Measurements from ENCODE around the gene ZCCHC8. TPM values are rescaled to one million over a fixed set of nuclear protein-coding genes. Genes with fewer than 3 reads are reported as not detected.

The ZCCHC8 gene
- total and polyA plus RNA-seq, 2 donors (not counting 1 experiment from before 2014, with no cell fraction given) = 30.0 to 56.2 TPM

DNA sequence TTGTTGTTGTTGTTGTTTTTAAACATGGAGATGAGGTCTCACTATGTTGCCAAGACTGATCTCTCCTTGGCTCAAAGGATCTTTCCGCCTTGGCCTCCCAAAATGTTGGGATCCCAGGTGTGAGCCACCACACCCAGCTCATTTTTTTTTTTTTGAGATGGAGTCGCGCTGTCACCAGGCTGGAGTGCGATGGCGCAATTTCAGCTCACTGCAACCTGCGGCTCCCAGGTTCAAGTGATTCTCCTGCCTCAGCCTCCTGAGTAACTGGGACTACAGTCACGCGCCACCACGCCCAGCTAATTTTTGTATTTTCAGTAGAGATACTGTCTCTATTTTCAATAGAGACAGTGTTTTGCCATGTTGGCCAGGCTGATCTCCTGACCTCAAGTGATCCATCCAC is 73.3 kb downstream of the ZCCHC8 start:
- H3K27me3 Mint-ChIP-seq = no peaks in the 10 kb centered on the region
- no peak overlapping the region for H3K27ac Mint-ChIP-seq
- DNase-seq (no peak), ATAC-seq (ENCODE audit: low read depth) (no peak)
- H3K4me1 Mint-ChIP-seq = peaks cover 18% of the 10 kb centered on the region
- Histone ChIP-seq H3K4me1 (ENCODE audit: control insufficient read depth in 2 of 2, insufficient read depth in 2 of 2, low read length in 2 of 2) (peaks cover 17 to 23% of the 10 kb centered on the region in 2 donors), H2AFZ (ENCODE audit: insufficient read depth, low read depth, low read length, poor library complexity, severe bottlenecking) (no peak overlapping the region), H3K27ac (ENCODE audit: low read length in 2 of 2) (no peak overlapping the region), H3K4me3 (ENCODE audit: control extremely low read depth in 1 of 5, extremely low read depth in 1 of 5, insufficient read depth in 1 of 5, low read depth in 2 of 5, low read length in 4 of 5) (no peak overlapping the region), H3K79me2 (ENCODE audit: control insufficient read depth, insufficient read depth, low read length) (no peaks in the 10 kb centered on the region), H3K36me3 (replicated peaks in 1 of 2; ENCODE audit: control extremely low read depth in 1 of 2, control insufficient read depth in 1 of 2, extremely low read depth in 1 of 2, insufficient read depth in 2 of 2, low read length in 1 of 2) (no peaks in the 10 kb centered on the region), H3K9me3 (ENCODE audit: control extremely low read depth in 1 of 3, control insufficient read depth in 2 of 3, insufficient read depth in 1 of 3, low read length in 2 of 3) (no peaks in the 10 kb centered on the region), H3K4me2 (replicated peaks; ENCODE audit: low read depth, low read length, poor library complexity, severe bottlenecking) (no peak overlapping the region), H4K20me1 (ENCODE audit: control insufficient read depth, insufficient read depth, low read length, poor library complexity, severe bottlenecking) (no peaks in the 10 kb centered on the region), H3K9ac (ENCODE audit: low read length) (no peak overlapping the region), H3K27me3 (replicated peaks in 1 of 4; ENCODE audit: control extremely low read depth in 1 of 4, control insufficient read depth in 3 of 4, insufficient read depth in 4 of 4, low read length in 3 of 4) (no peaks in the 10 kb centered on the region)
- TF ChIP-seq EZH2 (IDR thresholded peaks at IDR 0.05; ENCODE audit: borderline replicate concordance, insufficient read depth, low read depth, low read length, poor library complexity, severe bottlenecking) = no peak
- TF ChIP-seq, protein P1, sequence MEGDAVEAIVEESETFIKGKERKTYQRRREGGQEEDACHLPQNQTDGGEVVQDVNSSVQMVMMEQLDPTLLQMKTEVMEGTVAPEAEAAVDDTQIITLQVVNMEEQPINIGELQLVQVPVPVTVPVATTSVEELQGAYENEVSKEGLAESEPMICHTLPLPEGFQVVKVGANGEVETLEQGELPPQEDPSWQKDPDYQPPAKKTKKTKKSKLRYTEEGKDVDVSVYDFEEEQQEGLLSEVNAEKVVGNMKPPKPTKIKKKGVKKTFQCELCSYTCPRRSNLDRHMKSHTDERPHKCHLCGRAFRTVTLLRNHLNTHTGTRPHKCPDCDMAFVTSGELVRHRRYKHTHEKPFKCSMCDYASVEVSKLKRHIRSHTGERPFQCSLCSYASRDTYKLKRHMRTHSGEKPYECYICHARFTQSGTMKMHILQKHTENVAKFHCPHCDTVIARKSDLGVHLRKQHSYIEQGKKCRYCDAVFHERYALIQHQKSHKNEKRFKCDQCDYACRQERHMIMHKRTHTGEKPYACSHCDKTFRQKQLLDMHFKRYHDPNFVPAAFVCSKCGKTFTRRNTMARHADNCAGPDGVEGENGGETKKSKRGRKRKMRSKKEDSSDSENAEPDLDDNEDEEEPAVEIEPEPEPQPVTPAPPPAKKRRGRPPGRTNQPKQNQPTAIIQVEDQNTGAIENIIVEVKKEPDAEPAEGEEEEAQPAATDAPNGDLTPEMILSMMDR (IDR thresholded peaks at IDR 0.05) = no peak
- intact Hi-C loops (cut with micrococcal nuclease) = no loop called here
- WGBS (ENCODE audit: insufficient coverage) = 100% methylated on average over 4 of the region's 9 CpGs
- ChIA-PET CTCF (no interaction called here), POLR2A (interaction anchor here (0.7 kb wide), 1 partner anchor 31 kb away, joined by 3 read pairs; no protein-coding TSS in a partner anchor)
- no peaks in the 10 kb centered on the region for H3K9me3 Mint-ChIP-seq (ENCODE audit: insufficient read depth)
- H3K4me3 Mint-ChIP-seq = no peak overlapping the region

- 10% methylated on average over 13 of the region's 21 CpGs for WGBS (ENCODE audit: insufficient coverage)
- H3K9ac ChIP-seq (ENCODE audit: low read length) = peak overlapping the region; percentile 62
- ChIA-PET CTCF (interaction anchor here (1.1 to 6.7 kb wide), 4 partner anchors 10 to 48 kb away, joined by 3 to 65 read pairs (median 32); no protein-coding TSS in a partner anchor), POLR2A (interaction anchor here (0.6 kb wide), 2 partner anchors 16 to 157 kb away, joined by 3 to 8 read pairs; no protein-coding TSS in a partner anchor)
- no peaks in the 10 kb centered on the region for H3K36me3 ChIP-seq (replicated peaks in 1 of 2; ENCODE audit: control extremely low read depth in 1 of 2, control insufficient read depth in 1 of 2, extremely low read depth in 1 of 2, insufficient read depth in 2 of 2, low read length in 1 of 2)
- H3K27ac ChIP-seq (ENCODE audit: low read length in 2 of 2) = peak overlapping the region in 1 of 2 donors; percentile 39
- peak; percentile 53 for DNase-seq
- H3K9me3 Mint-ChIP-seq (ENCODE audit: insufficient read depth) = no peaks in the 10 kb centered on the region
- H4K20me1 ChIP-seq (ENCODE audit: control insufficient read depth, insufficient read depth, low read length, poor library complexity, severe bottlenecking) = peaks cover 5% of the 10 kb centered on the region
- peak overlapping the region; percentile 89 for H3K27ac Mint-ChIP-seq
- no peaks in the 10 kb centered on the region for H3K27me3 ChIP-seq (replicated peaks in 1 of 4; ENCODE audit: control extremely low read depth in 1 of 4, control insufficient read depth in 3 of 4, insufficient read depth in 4 of 4, low read length in 3 of 4)
- peaks cover 26 to 39% of the 10 kb centered on the region in 2 donors for H3K4me1 ChIP-seq (ENCODE audit: control insufficient read depth in 2 of 2, insufficient read depth in 2 of 2, low read length in 2 of 2)
- intact Hi-C loops (cut with micrococcal nuclease) = loop anchor here (5.0 kb wide), 1 partner anchor 1026 kb away; no protein-coding TSS in a partner anchor
- ATAC-seq (ENCODE audit: low read depth) = no peak
- no peaks in the 10 kb centered on the region for H3K27me3 Mint-ChIP-seq
- TF ChIP-seq EZH2 (IDR thresholded peaks at IDR 0.05; ENCODE audit: borderline replicate concordance, insufficient read depth, low read depth, low read length, poor library complexity, severe bottlenecking) = no peak
- TF ChIP-seq, protein P1 (IDR thresholded peaks at IDR 0.05) = no peak
- H2AFZ ChIP-seq (ENCODE audit: insufficient read depth, low read depth, low read length, poor library complexity, severe bottlenecking) = peak overlapping the region; percentile 84
- H3K4me3 Mint-ChIP-seq = peak overlapping the region; percentile 90
- H3K4me1 Mint-ChIP-seq = peaks cover 34% of the 10 kb centered on the region
- no peaks in the 10 kb centered on the region for H3K9me3 ChIP-seq (ENCODE audit: control extremely low read depth in 1 of 3, control insufficient read depth in 2 of 3, insufficient read depth in 1 of 3, low read length in 2 of 3)
- H3K4me2 ChIP-seq (replicated peaks; ENCODE audit: low read depth, low read length, poor library complexity, severe bottlenecking) = peak overlapping the region; percentile 85
- peaks cover 32% of the 10 kb centered on the region for H3K79me2 ChIP-seq (ENCODE audit: control insufficient read depth, insufficient read depth, low read length)
- peak overlapping the region; percentile 50 to 61 (median 61) for H3K4me3 ChIP-seq (ENCODE audit: control extremely low read depth in 1 of 5, extremely low read depth in 1 of 5, insufficient read depth in 1 of 5, low read depth in 2 of 5, low read length in 4 of 5)
These were observed 77.2 kb downstream of the ZCCHC8 start for GRCh38 chr12:122423258-122424165.

Data from B cell (primary cell).